ENCODE data around the gene RALGPS2.

The RALGPS2 gene

GRCh38 chr1:178928976-178929375, 203.9 kb downstream of the RALGPS2 start:
- FAIRE-seq: no peak

DNA sequence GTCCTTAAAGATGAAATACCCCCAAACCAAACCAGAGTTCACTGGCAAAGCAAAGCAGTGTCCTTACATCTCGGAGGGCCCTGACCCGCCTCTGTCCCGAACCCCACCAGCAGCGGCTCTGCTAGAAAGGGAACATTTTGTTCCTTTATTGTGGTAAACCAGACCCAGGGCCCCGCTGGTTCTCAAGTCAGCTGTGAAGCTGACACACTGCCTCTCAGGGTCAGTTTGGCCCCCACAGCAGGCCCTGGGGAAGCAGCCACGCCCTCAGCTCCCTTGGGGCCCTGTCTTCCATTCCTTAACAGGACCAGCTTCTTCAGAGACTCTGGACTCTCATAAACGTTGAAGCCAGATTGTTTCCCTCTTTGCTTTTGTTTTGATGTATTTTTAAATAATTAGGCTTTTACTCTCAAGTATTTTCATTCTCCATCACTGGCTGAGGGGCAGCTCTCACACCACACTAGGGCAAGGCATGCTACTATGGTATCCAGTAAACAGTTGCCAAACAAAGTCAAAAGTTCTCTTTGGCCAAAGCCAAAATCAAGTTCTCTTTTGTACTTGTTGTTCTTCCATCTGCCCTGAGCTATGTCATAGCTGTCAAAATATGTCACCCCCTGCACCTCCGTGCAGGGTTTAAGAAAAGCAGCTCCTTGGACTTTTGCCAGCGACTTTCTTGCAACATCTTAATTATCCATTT, 207.0 kb downstream of the RALGPS2 start:
- no peak for FAIRE-seq

More at GRCh38 chr1:178928976-178929375, 203.9 kb downstream of the RALGPS2 start:
- DNase-seq (ENCODE audit: insufficient read length): no peak
- TF ChIP-seq POLR2AphosphoS5 (IDR thresholded peaks at IDR 0.05; ENCODE audit: low read depth, low read length) (no peak), TAF1 (IDR thresholded peaks at IDR 0.05; ENCODE audit: borderline replicate concordance, low read depth, low read length) (no peak), POLR2A (IDR thresholded peaks at IDR 0.05; ENCODE audit: low read depth, low read length) (no peak)

DNA sequence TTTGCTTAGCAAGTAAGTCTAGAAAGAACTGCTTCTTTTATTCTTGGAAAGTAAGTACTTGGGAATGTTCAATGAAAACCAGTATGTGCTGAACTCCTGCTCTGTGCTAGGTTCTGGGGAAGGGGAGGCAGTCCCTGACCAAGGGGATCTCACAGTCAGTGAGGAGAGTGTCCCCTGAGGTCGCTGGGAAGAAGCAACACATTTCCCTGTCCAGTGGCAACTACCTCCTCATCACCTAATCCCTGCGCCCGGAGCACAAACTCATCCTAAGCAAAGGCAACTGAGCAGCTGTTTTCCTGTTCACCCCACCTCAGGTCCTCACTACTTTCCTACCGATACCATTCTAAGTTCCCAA, 207.5 kb downstream of the RALGPS2 start:
- TF ChIP-seq POLR2A (IDR thresholded peaks at IDR 0.05; ENCODE audit: low read depth, low read length): no peak
- DNase-seq (ENCODE audit: insufficient read length) (no peak), FAIRE-seq (no peak)

More for the DNA sequence above, 207.0 kb downstream of the RALGPS2 start:
- DNase-seq (ENCODE audit: insufficient read length): no peak
- no peak for TF ChIP-seq POLR2AphosphoS5 (IDR thresholded peaks at IDR 0.05; ENCODE audit: low read depth, low read length)
- no peak for TF ChIP-seq TAF1 (IDR thresholded peaks at IDR 0.05; ENCODE audit: borderline replicate concordance, low read depth, low read length)
- TF ChIP-seq POLR2A (IDR thresholded peaks at IDR 0.05; ENCODE audit: low read depth, low read length): no peak

GRCh38 chr1:178933105-178933561, 208.1 kb downstream of the RALGPS2 start:
- TF ChIP-seq POLR2AphosphoS5 (IDR thresholded peaks at IDR 0.05; ENCODE audit: low read depth, low read length): no peak
- TF ChIP-seq TAF1 (IDR thresholded peaks at IDR 0.05; ENCODE audit: borderline replicate concordance, low read depth, low read length): no peak
- no peak for TF ChIP-seq POLR2A (IDR thresholded peaks at IDR 0.05; ENCODE audit: low read depth, low read length)
- no peak for FAIRE-seq
- no peak for DNase-seq (ENCODE audit: insufficient read length)

GRCh38 chr1:178933709-178934490, 208.9 kb downstream of the RALGPS2 start:
- DNase-seq (ENCODE audit: insufficient read length) (no peak), FAIRE-seq (no peak)
- TF ChIP-seq POLR2A (IDR thresholded peaks at IDR 0.05; ENCODE audit: low read depth, low read length): no peak
- TF ChIP-seq TAF1 (IDR thresholded peaks at IDR 0.05; ENCODE audit: borderline replicate concordance, low read depth, low read length): no peak
- no peak for TF ChIP-seq POLR2AphosphoS5 (IDR thresholded peaks at IDR 0.05; ENCODE audit: low read depth, low read length)

DNA sequence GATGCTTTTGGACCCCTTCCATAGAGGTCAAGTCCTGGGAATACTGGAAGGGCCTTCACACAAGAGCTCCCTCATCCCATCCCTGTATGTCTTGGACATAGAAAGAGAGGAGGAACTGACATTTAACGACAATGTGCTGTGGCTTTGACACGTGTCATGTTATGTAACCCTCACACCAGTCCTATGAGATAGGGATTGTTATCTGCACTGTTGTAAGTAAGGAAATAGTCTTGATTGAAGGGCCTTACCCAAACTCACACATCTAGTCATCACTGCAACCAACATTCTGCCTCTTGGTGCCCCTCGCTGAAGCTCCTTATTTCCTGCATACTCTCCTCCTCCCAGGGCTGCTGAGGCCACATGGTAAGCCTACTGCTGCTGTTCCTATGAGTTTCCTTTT, 209.5 kb downstream of the RALGPS2 start:
- no peak for DNase-seq (ENCODE audit: insufficient read length)
- FAIRE-seq: no peak
- TF ChIP-seq TAF1 (IDR thresholded peaks at IDR 0.05; ENCODE audit: borderline replicate concordance, low read depth, low read length): no peak

- DNase-seq (ENCODE audit: insufficient read length): no peak
These were observed 210.6 kb downstream of the RALGPS2 start for GRCh38 chr1:178935610-178936009.

GRCh38 chr1:178937695-178938094, 212.7 kb downstream of the RALGPS2 start:
- TF ChIP-seq POLR2A (IDR thresholded peaks at IDR 0.05; ENCODE audit: low read depth, low read length) (no peak), TAF1 (IDR thresholded peaks at IDR 0.05; ENCODE audit: borderline replicate concordance, low read depth, low read length) (no peak), POLR2AphosphoS5 (IDR thresholded peaks at IDR 0.05; ENCODE audit: low read depth, low read length) (no peak)
- DNase-seq (ENCODE audit: insufficient read length) (no peak), FAIRE-seq (no peak)

More at GRCh38 chr1:178935610-178936009, 210.6 kb downstream of the RALGPS2 start:
- FAIRE-seq: no peak
- TF ChIP-seq POLR2A (IDR thresholded peaks at IDR 0.05; ENCODE audit: low read depth, low read length) (no peak), POLR2AphosphoS5 (IDR thresholded peaks at IDR 0.05; ENCODE audit: low read depth, low read length) (no peak), TAF1 (IDR thresholded peaks at IDR 0.05; ENCODE audit: borderline replicate concordance, low read depth, low read length) (no peak)

DNA sequence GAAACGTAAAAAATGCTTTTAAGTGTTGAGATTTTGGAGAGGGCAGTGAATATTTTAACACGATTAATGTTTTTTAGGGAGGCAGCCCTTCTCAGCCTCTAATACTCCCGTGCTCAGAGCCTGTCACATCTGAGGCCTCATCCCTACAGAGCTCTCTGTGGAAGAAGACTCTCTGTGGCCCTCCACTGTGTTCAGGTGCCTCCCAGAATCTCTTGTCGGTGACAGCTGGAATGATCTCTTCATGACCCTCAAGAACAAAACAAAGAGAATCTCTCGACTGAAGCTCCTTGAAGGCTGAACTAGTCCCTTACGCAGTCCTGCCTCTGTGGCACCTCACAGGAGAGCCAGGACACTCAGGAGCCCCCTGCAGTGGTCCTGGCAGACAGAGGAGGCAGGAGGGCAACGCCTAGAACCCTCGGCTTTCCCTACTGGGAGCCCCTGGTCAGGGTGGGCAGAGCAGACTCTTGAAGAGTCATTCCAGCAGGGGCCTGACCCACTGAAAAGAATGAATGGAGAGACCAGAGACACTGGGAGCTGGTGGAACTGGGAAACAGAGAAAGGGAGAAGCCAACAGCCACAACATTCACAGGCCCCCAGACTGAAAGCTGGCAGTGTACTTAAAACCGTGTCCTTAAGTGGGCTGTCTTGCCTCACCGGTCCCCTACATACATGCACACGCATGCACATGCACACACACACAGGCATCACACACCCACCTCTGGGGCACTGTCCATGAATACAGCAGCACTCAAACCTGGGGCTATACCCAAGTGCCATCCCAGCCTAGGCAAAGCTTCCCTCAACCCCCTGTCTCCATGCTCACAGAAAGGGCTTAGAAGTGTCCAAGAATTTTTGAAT, 213.3 kb downstream of the RALGPS2 start:
- FAIRE-seq (no peak), DNase-seq (ENCODE audit: insufficient read length) (no peak)
- TF ChIP-seq TAF1 (IDR thresholded peaks at IDR 0.05; ENCODE audit: borderline replicate concordance, low read depth, low read length): no peak
- TF ChIP-seq POLR2A (IDR thresholded peaks at IDR 0.05; ENCODE audit: low read depth, low read length): no peak
- no peak for TF ChIP-seq POLR2AphosphoS5 (IDR thresholded peaks at IDR 0.05; ENCODE audit: low read depth, low read length)

DNA sequence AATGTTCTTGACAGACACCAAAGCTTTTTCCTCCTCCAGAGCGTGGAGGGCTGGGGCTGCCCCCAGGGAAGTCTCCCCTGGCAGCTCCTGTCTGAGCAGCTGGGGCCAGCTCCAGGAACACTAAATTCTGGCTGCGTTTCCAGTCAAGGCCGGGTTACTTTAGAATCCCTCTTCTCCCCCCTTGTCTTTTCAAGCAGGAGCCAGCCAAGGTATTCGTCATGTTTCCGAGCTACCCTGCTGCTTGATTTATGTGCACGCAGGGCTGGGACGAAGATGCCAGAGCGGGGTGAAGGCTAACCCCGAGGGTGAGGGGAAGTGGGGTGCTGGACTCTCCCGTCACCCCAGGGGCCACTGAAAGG, 213.9 kb downstream of the RALGPS2 start:
- FAIRE-seq (no peak), DNase-seq (ENCODE audit: insufficient read length) (no peak)
- no peak for TF ChIP-seq POLR2A (IDR thresholded peaks at IDR 0.05; ENCODE audit: low read depth, low read length)
- no peak for TF ChIP-seq POLR2AphosphoS5 (IDR thresholded peaks at IDR 0.05; ENCODE audit: low read depth, low read length)
- no peak for TF ChIP-seq TAF1 (IDR thresholded peaks at IDR 0.05; ENCODE audit: borderline replicate concordance, low read depth, low read length)

GRCh38 chr1:178939338-178940067, 214.5 kb downstream of the RALGPS2 start:
- DNase-seq (ENCODE audit: insufficient read length): no peak
- no peak for FAIRE-seq
- no peak for TF ChIP-seq TAF1 (IDR thresholded peaks at IDR 0.05; ENCODE audit: borderline replicate concordance, low read depth, low read length)
- TF ChIP-seq POLR2A (IDR thresholded peaks at IDR 0.05; ENCODE audit: low read depth, low read length): no peak
- TF ChIP-seq POLR2AphosphoS5 (IDR thresholded peaks at IDR 0.05; ENCODE audit: low read depth, low read length): no peak
